Activated T-cell treated with anti-CD3 and anti-CD28 coated beads for 1 hour (primary cell): ENCODE data around the gene AFTPH.

Experiments used
- DNase-seq: peaks from one replicate; pipeline ENCODE4 v3.0.0-alpha.2; 2020; ENCODE audit warnings: low read depth

The AFTPH gene

GRCh38 chr2:64540615-64541014 lies 16.5 kb downstream of the AFTPH start:
- no peak for DNase-seq

DNA sequence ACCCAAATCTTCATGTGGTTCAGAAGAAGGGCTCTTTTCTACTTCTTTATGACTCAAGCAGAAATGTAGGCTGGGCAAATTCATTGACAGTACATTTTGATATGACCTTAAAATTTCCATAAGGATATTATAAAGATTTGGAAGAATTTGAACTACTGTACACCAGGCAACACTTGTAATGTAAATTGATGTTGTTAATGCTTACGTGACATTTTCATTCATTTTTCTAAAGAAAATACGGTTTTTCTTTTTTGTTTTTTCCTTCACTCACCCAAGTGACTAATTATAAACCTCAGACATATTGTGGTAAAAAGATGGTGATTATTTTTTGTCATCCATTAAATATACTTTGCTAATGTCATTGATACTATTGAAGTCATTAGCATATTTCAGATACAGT lies 17.4 kb downstream of the AFTPH start:
- DNase-seq: no peak

DNA sequence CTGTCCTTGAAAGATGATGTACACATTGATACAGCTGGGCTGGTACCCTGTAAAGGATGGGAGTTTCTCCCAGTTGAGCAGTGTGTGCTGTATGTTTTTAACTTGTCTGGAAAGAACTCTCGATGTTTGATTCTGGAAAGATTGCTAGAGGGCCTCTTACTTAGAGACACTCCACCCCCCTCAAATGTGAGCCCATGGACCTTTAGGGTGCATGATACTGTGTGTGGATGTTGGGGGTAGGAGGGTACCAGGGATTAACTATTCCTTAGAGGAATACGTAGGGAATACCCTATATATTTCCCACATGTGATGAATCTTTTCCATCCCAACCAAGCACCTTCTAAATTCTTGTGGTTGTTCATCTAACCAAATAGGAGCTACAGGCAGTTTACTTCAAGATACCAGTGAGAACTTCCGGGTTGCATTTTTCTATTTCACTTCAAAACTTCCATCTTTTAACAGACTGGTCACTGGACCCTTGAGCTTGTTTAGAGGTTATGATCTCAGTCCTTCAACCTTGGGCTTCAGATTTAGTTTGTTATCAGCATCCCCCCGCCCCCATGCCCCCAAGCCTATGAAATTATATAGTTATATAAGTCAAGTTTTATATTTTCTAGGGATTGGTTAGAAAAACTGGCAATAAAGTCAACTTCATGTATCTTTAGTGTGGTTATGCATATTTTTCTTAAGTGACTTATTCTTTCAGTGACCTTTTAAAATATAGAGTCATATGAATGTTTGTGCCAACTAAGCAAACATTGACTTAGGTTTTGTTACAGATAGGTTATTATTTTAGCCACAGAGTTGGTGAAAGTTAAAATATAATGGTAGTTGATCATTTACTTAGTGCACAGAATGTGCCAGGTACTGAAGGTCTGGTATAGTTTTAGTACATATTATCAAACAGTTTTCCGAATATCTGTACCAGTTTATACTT lies 18.2 kb downstream of the AFTPH start:
- DNase-seq: no peak

DNA sequence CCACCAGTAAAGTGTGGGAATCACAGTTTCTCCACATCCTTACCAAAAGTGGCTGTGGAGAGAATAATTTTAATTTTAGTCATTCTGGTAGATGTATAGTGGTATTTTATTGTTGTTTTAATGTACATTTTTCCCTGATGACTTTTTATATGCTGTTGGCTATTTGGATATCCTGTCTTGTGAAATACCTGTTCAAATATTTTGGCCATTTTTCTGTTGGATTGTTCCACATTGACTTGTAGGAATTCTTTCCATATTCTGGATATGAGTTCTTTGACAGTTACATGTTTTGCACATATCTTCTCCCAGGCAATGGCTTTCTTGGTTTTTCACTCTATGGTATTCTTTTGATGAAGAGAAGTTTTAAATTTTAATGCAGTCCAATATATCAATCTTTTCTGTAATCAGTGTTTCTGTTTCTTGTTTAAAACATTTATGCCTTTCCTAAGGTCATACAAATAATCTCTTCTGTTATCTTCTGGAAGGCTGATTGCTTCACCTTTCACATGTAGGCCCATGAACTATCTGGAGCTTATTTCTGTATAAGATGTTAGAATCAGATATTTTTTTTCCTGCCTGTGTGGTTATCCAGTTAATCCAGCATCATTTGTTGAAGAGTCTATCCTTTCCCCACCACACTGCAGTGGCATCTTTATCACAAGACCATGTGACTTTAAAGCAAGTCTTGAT lies 19.0 kb downstream of the AFTPH start:
- no peak for DNase-seq

DNA sequence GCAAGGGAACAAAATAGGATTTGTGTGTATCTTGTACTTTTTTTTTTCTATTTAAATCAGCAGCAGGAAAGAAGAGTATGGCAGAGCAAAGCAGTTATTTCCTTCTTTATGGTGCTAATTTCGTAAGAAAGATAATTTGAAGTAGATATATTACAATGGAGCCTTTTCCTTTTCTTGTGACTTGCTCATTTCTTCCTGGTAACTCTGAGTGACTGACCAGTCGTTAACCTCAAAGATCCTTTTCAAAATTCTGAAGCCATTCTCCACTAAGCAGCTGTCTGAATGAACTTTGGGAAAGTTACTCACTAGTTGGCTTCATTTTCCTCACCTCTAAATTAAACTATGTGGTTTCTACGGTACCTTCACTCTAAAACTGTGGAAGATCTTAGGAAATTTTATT lies 24.6 kb downstream of the AFTPH start:
- DNase-seq: no peak

DNA sequence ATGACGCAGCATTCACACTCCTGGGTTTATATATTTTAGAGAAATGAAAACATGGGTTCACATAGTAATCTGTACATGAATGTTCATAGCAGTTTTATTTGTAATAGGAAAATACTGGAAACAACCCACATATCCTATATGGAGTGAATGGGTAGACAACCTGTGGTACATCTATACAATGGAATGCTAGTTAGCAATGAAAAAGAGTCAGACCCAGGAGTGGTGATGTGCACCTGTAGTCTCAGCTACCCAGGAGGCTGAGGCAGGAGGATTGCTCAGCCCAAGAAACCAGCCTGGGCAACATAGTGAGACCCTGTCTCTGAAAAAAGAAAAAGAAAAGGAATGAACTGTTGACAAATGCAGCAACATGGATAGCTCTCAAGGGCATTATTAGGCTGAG lies 25.9 kb downstream of the AFTPH start:
- no peak for DNase-seq

- no peak for DNase-seq
Measured at GRCh38 chr2:64551851-64552250, 27.7 kb downstream of the AFTPH start.

DNA sequence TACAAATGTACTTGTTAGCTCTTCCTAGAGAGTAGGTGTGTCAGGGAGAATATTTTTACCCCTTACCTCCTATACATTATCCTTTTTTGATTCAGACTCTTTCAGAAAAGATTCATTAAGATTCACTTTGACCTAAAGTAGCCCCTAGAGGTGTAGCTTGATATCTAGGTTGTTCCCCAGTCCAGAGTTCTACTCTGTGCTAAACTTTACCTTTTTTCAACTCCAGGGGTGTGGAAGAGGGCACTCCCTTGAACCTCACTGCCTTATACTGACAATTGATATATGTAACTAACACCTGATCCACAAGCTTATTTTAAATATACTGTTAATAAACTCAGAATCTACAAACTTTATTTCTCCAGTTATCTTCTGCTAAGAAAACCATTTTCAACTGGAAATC lies 30.0 kb downstream of the AFTPH start:
- no peak for DNase-seq

DNA sequence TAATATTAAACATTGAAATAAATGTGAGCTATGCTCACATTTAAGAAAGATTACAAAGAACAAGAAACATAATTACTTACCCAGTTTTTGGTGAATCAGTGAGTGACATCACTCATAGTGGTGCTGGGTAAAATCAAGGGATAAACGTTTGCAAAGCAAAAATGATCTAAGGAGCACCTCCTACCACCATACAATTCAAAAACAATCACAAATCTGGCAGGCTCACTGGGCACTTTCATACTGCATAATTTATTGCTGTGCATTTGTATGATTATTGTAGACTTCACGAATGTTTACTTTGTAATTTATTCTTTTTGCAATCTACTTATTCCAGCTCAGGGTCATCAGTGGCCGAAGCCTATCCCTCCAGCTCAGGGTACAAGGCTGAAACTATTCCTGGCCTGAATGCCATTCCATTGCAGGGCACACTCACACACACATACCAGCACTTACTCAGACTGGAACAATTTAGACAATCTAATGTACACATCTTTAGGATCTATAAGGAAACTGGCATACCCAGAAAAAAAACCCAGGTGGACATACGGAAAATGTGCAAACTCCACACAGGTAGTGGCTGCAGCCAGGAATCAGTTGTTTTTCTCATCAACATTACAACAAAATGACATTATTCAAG lies 34.4 kb downstream of the AFTPH start:
- no peak for DNase-seq

GRCh38 chr2:64562148-64562784 lies 38.1 kb downstream of the AFTPH start:
- DNase-seq: no peak

GRCh38 chr2:64563436-64563938 lies 39.4 kb downstream of the AFTPH start:
- no peak for DNase-seq

DNA sequence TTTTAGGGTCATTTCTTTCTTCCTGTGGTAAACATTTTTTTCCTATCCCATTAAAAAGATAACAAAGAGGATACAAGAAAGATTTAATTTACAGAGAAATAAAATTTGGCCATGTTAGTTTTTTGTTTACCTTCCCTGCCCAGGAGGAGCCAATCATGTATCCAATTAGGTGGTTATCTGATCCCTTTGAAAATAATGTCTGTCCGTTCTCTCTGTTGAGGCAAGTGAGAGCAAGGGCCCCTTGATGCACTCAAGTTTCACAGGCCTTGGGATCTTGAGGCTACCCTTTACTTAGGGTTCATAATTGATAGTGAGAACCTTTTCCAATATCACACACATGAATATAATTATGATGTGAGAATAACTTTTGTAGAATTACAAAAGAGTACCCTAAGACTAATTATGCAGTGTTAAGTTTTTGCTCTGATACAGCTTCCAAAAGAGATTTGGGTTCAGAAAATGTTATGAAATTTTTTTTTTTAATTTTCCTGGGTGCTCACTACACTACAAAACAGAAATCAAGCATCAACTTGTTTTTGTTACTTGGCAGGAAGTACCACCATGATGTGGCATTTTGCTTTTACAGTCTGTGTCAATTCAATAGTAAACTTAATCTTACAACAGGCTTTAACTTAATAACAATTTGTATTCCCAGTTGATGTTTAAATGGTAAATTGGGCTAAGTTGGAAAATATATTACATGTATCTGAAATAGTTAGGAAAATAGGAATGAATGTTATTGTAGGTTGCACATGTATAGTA lies 42.0 kb downstream of the AFTPH start:
- no peak for DNase-seq

GRCh38 chr2:64567473-64567872 lies 43.3 kb downstream of the AFTPH start:
- DNase-seq: no peak

- DNase-seq: no peak
Measured at GRCh38 chr2:64568836-64569235, 44.7 kb downstream of the AFTPH start.

DNA sequence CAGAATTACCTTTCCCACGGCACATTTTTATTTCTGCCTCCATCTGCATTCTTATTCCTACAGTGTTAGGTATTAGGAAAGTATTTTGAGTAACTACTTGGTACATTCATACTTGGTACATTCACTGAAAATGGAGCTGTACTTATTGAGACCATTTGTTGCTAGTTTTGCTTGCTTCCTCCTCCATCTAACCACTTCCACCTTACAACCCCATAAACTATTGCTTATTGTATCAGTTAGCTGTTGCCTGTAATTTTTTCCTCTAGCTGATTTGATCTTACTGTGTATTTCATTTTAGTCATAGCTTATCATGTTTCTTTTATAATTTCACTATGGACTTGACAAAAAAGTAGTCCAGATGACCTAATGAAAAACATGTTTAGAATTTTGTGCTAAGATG lies 50.7 kb downstream of the AFTPH start:
- DNase-seq: no peak

DNA sequence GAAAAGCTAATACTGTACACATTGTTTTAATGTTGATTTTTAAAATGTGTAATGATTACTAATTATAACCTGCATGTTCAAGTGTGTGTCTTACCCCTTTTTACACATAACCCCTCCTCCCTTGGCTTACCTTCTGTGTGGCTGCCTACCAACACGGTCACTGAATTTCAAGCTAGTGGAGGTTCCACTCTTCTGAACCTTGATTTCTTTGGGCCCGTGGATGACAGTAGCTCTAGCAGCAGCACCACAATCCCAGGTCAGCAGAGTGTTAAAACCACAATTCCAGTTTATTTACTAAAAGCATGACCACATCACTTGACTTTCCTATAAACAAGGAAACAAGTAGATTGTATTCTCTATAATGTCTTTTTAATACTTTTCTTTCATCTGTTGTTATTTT lies 56.9 kb downstream of the AFTPH start:
- DNase-seq: no peak

- DNase-seq: no peak
Measured at GRCh38 chr2:64581777-64582539, 57.8 kb downstream of the AFTPH start.

DNA sequence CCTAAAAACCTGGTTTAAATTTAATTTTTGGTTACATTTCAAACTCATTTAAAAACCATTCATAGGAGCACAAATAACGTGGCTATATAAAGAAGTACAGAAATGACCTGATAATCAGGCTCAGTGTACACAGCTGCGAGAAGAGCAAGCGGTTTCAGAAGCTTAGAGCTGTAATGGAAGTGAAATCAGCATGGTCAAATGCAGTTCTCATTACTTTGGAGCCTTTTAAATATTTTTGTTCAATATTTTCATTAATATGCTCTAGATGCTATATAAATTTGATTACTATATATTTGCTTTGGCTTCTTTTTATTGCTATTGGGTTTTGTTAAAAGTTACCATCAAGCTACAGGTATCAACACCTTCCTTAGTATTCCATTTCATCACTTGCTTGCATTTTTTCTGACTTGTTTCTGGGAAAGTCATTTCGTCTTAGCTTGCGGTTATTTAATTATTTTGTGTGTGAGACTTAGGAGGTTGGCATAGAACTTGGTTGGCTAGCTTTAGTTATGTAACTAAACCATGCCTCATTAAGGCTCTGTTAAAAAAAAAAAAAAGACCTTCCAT lies 58.7 kb downstream of the AFTPH start:
- DNase-seq: no peak

DNA sequence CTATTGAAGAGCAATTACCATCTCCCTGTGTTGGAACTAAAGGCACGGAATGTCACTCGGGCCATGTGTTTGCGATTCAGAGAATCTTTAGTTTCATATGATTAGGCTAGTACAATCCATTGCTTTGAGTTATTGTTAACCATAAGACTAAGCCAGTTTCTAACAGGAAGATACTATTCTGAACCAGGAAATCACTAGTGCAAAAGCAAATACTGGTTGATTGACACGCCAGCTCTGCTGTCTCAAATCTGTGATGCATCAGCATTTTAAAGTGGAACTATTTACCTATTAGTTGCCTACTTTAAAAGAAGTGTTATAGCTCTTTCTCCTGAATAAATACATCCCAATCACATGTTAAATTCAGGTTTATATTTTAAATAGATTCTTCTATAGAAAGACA lies 61.9 kb downstream of the AFTPH start:
- DNase-seq: no peak

DNA sequence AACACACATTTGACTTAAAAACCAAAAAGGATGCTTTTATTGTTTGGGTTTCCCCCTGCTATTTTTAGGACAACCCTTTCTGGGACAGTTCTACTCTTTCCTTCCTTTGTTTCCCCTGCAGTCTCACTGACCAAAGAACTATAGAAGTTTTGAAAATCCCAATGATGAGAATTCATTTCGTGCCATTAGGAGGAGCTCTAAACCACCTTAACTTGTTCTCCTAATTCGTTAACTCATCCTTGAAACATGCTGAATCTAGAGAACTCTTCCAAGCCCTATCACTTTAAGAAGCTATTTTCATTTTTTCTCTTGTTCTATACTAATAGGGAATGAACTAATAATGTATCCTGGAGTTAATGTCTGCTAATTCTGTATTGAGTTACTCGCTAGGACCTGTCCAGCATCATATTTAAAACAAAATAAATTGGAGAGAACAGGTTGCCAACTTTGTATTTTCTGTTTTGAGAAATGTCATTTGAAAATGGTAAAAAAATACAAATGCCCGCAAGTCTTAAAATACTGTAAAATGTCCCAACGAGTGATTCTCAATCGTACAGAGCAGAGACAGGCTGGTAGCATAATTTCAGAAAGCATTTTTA lies 62.9 kb downstream of the AFTPH start:
- no peak for DNase-seq
